Activated naive CD4-positive, alpha-beta T cell treated with anti-CD3 and anti-CD28 coated beads, Interleukin-2, amount 50 U/mL, for 16 hours (primary cell): ENCODE results near the gene ARAP1.
A peak's percentile ranks its signal among the peaks of the same experiment; 100 is the strongest.

Experiments used
- DNase-seq: peaks from one replicate; pipeline ENCODE4 v3.0.0-alpha.2; 2020

ARAP1 gene

DNA sequence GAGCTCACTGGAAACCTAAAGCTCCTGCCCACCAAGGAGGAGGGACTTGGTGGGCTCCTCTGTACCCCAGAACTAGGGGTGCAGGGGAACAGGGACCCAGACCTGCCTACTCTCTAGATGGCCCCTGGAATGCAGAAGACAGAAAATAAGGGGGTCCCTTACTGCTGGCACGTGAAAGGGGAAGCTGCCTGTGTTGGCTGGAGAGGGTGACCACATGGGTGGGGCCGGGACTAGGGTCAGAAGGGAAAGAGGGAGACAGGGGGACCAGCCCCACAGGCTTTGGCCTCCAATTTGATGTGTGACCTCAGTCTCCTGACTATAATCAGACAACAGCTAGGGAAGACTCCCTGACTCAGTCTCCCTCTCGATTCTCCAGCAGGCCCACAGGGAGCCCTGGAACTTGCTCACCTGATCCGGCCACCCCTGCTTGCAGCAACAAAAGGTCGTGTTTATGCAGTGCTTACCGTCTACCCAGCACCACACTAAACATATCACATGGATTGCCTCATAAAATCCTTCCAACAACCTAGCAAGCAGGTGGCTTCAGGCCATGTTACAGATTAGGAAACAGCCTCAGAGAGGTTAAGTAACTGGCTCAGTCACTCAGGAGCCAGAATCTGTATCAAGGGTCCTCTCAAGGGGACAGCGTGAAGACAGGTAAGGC is 10.2 kb downstream of the ARAP1 start:
- DNase-seq: no peak

DNA sequence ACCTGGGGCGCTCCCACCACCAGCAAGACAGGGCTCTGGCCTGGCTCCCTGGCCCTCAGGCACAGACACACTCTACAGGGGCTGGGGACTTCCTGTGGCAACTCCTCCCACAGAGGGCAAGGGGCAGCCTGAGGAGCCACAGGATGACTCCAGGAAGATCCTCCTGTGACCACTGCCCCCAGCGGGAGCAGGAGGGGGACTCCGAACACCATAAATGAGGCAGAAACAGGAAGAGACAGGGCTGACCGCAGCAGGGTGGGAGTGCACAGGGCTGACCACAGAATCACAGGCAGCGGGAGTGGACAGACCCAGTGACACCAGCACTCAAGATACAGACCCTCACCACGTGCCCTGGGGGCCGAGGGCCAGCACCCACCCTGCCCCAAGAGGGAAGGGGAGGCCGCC is 10.8 kb downstream of the ARAP1 start:
- no peak for DNase-seq

DNA sequence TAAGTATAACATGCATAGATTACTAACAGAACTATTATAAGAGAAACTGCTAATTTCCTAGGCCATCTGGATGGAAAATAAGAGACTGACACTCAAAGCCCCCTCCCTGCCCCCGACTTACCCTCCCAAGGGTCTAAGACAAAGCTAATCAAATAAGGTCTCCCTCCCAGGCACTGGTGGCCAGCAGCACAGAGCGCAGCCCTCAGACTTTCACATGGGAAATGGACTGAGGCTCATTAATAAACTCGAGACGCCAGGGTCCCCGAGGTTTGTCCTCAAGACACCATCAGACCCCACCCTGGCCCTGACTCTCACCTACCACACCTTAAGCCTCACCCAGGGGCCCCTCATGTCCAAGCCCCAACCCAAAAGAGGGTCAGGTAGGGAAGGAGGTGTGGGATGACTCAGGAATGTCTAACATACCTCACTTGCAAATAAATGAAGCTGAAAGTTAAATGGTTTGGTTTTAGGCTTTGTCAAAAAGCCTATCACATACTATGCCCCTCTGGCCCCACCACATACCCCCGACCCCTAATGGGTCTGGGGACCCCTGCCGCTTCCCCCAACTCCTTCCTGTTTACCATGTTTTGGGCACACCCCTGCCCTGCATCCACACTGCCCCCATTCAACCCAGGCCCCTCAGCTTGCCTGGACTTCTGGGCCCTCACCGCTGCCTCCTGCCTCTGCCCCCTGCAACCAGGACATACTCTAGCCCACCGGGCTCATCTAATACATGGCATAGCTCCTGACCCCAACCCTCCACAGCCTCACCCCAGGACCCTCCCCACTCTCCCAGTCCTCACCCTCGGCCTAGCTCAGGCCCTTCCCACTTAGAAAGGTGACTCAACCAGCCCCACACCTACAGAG is 11.4 kb downstream of the ARAP1 start:
- DNase-seq: no peak

DNA sequence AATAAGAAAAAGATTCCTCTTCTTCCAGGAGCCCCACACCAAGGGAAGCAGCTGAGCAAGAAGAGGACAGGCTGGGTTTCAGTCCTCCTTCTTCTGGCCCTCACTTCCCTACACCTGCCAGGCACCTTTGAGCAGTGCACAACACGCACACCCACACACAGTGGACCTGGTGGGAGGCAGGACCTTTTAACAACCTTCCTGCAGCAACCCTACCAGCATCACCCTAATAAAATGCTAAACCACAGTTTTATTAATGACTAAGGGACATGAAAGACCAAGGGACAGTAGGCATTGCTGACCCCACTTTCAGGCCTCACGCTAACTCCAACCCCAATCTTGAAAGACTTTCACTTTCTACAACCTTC is 12.2 kb downstream of the ARAP1 start:
- DNase-seq: no peak

DNA sequence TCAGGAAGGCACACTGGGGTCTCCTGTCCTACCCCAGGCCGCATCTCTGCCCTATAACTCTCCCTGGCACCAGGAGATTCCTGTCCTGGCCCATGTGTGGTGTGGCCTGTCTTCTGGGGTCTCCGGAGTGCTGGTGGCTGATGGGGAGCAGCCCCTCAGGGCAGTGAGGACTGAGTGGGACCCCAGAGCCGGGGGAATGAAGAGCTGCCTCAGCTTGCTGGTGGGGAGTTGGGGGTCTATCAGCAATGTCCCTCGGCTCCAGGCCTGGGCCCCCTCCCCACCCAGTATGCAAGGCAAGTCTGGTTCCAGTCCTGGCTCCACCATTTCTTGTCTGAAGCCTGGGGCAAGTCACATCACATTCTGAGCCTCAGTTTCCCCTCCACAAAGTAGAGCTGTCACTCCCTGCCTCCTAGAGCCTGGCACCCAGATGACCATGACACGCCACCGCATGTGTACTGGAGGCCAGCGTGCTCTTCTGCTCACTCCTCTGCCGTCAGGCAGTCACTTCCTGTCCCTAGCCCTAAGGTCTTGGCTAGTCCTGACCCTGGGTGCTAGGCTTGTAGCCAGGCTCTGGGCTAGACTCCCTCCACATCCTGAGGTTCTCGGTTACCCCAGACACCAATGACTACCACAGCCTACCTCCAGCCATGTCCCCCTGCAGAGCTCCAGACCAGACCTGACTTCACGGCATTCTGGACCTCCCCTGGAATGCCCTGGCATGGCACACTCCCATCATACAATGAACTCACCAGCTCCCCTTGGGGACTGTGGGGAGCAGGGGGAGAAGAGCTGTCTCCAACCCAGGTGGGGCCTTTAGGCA is 12.8 kb downstream of the ARAP1 start:
- DNase-seq: no peak

DNA sequence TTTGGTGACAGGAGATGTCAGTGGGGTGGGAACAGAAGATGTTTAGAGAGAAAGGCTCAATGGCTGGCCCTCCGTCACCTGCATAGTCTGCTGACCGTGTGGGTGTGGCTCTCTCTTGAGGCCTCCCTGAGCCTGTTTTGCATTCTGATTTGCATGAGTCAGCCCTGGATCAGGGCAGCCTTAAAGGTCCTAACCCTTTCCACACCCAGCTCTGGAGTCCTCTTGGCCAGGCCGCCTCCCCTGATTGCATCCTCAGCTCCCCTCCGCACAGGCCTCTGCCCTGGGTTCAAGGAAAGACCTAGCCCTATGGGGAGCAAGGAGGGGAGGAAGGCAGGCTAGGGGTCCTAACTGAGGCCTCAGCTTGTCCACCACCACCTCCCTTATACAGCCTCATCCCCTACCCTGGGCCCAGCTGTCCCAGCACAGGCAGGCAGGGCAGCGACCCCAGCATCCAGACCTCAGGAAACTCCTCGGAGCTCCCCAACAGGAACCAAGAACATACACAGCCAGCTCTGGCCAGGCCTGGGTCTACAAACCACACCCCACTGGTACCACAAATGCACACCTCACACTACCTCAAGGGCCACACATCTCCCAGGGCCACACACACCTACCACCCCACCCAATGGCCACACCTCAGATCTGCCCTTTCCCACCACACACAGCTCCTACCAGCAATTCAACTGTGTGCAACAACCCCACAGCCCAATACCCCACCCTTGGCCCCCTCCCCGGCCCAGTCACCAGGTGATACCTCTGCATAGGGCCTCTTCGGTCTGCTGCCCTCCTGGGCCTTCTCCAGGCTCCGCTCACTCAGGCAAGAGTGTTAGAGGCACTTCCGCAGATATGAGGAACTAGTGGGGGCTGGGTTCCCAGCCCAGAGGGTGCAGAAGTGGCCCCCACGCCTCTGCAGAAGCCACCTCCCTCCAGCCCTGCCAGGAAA is 13.7 kb downstream of the ARAP1 start:
- no peak for DNase-seq

DNA sequence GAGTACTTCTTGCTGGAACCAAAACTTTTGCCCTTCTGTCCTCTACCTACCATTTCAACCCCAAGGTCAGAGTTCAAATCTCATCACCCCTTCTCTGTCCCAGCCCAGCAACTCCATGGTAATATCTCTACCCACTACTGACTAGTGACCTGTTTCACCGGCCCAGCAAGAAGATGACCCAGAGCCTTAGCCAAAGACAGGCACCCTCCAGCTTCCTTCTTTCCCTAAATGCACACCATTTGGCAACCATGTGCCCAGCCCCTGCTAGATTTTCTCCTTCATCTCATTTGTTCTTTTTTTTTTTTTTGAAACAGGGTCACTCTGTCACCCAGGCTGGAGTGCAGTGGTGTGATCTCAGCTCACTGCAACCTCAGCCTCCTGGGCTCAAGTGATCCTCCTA is 14.9 kb downstream of the ARAP1 start:
- DNase-seq: no peak

DNA sequence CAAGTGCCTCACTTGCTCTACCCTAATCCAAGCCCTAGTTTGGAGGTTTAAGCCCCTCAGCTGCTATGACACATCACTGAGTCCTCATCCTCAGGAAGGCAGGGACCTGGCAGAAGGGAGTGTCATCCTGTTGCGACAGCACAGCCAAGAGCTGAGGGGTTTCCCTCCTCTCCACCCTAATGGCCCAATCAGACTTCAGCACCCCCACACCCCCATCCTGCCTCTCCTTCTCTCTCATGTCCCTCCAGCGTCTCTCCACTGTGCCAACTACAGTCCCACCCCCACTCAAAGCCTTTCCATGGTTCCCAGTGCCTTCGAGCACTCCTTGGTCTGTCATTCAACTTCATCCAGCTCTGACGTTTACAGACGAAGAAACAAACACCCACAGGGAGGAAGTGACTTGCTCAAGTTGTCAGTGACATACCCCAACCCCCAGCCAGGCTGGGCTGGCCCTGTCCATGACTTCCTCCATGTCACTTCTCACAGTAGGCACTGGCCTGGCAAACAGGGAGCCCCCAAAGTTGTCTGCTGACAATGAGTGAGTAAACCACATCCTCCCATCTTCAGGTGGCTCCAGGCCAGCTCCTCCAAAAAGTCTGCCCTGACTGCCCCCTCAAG is 15.6 kb downstream of the ARAP1 start:
- peak; percentile 51 for DNase-seq

DNA sequence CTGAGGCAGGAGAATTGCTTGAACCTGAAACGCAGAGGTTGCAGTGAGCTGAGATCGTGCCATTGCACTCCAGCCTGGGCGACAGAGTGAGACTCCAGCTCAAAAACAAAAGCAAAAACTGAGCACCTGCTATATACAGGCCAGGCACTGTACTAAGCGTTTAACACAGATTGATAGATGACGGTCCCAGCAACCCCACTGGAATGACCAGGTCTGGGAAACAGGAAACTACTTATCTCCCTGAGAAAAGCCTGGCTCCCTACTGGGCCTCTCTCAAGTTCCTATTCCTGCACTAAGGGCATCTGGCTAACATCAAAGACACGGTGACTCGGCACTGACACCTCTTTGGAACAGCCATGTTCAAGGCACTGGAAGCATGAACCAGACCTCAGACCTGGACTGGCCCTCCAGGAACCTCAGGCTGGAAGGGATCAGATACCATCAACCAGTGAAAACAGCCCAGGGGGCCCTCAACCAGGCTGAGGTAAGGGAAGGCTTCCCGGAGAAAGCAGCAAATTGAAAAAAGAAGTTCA is 16.6 kb downstream of the ARAP1 start:
- DNase-seq: no peak

DNA sequence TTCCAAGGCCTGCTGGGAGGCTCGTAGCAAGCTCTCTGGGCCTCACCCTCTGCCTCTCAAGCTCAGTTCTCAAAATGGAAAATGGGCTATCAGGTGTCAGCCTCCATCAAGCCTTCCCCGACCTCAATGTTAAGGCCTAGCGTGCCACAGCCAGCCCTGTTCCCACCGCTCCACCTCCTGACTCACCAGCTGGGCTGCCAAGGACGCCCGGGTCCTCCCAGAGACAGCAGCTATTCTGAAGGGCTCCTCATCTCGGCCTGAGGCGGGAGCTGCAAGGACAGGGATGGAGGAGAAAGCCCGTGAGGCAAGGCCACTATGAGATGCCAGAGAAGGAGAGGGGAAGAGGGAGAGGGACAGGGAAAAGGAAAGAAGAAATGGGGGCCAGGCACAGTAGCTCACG is 19.9 kb downstream of the ARAP1 start:
- no peak for DNase-seq

DNA sequence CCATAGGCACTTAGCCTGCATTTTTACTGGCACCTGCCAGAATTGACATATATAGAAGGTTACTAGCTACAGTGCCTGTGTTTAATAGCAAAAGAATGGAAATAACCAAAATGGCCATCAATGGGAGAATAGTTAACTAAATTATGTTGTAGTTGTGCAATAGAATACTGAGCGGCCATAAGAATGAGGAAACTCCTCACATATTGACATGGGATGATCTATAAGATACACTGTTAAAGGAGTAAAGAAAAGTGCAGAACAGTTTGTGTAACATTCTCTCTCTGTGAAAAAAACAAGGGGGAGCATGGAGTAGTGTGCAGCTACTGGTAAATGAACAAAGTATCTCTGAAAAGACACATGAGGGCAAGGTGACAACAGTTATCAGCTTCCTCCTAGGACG is 21.5 kb downstream of the ARAP1 start:
- DNase-seq: no peak

DNA sequence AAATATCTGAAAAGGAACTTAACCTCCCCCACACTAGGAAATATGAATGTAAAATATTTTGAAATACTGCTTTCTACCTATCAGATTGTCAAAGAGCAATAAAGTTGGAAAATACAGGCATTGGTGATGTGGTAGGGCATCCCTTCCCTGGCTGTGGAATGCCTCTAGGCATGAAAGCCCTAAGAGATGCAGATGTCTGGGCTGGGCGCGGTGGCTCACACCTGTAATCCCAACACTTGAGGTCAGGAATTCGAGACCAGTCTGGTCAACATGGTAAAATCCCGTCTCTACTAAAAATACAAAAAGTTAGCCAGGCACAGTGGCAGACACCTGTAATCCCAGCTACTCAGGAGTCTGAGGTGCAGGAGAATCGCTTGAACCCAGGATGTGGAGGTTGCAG is 22.0 kb downstream of the ARAP1 start:
- DNase-seq: no peak

DNA sequence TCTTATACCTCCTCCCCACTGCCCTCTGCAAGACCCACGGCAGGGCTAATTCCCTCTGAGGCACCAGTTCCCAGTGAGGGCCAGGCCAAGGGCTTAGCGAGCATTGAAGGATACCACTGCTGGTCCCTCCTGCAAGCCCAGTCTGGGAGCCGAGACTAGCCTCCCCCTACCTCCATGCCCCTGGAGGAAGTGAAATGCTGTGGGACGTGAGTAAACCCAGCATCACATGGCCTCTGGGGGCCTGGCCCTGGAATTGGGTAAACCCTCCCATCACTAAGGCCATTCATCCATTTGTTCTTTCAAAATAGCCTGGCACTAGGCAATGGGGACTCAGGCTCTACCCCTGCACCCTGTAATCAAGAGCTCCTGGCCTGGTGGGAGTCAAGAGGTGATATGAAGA is 24.7 kb downstream of the ARAP1 start:
- DNase-seq: no peak

DNA sequence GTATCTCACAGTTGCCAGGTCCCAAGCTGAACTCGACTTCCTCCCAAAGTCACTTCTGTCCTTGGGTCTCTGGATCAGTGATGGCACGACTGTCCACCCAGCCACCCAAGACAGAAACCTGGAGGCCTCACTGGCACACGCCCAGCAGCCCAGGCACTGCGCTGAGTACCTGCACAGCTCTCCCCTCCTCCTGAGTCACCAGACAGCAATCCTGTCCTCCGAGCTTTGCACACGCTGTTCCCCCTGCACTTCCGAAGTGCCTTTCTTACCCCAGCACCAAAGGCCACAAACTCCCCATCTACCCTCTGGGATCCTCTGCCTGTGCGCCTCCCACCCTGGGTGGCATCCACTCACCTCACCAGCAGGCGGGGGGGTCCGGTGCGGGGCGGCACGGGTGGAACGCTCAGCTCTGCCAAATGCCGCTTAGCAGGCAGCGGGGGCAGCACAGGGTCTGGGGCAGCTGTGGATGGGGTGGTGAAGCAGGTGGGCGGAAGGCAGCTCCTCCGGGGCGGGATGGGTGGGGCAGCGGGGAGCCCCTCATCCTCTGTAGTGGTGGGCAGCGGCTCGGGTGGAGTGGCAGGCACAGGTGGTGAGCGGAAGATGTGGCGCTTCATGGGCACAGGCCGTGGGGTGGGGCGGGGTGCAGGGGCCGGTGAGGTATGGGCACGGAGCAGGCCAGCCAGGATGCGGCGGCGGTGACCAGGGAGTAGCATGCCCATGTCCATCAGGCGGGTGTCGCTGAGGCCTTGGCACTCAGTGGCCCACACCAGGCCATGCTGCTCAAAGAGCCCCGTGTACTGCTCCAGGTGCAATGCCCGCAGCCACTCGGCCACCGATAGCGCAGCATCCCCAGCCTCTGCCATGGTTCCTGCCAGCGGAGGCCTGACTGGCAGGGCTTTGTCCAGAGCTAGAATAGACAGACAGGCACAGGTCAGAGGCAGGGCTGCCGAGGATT is 25.7 kb downstream of the ARAP1 start:
- no peak for DNase-seq

DNA sequence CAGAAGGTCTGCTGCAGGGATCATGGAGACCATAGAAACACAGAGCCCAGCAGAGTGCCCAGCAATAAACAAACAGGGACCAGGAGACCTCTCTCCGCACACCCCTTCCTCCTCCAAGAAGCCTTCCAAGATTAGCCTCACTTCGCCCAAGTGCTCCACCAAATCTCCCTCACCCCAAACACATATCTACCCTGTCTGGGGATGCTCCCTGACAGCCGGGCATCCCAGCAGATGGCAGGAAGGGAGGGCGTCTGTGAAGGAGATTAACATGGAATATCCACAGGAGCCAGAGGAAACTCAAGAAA is 26.5 kb downstream of the ARAP1 start:
- no peak for DNase-seq

DNA sequence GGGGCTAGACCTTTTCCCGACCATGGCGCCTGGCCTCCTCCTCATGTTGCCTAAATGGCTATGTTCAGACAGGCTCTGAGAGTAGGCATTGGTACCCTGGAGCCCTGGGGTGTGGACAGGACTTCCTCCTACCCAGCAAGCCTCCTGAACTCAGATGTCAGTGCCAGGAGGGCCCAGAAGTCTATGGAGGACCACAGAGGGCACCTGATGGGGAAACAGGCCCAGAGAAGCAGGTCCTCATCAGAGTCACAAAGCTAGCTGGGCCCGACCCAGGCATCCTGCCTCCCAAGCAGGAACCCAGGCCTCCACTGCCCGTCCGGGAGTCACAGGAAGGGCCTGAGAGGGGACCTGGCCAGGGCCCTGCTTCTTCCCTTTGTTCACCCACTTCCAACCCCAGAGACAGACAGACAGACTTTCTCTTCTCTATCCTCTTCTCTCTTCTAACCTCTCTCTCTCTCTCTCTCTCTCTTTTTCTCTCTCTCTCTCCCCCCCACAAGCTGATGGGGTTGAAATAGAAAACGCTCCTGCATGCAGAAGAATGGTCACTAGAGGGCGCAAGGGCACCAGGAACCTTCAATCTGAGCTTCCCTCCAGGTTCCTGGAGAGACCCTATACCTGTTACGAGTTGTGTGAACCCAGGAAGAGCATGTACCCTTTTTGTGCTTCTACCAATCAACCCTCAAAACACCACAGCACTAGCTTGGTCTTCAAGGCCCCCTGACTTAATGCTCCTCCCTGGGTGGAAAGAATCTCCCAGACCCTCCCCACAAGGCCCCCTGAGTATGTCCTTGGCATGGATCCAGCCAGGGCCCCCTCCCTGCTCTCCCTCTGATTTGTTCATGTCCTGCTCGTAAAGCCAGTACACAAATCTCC is 27.1 kb downstream of the ARAP1 start:
- DNase-seq: peak; percentile 77

DNA sequence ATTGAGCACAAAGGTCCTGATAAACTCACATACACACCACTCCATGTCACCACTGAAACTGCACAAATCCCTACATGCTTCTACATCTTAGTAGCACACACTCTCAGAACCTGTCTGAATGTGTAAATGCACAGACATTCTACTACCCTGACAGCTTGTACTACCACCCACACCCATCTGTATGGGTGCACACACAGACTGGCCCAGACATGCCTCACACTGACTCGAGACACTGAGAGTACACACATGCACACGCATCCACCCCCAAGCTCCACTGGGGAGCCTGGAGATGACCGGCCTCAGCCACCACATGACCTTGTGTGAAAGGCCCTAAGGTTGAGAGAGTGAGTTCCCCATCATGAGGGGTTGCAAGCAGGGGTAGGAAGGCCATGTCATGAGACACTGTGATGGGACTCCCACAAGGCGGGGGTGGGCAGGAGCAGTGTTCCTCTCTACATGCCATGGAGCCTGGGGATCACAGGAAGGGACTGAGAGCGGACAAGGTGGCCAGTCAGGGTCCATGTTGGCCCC is 28.1 kb downstream of the ARAP1 start:
- DNase-seq: no peak

DNA sequence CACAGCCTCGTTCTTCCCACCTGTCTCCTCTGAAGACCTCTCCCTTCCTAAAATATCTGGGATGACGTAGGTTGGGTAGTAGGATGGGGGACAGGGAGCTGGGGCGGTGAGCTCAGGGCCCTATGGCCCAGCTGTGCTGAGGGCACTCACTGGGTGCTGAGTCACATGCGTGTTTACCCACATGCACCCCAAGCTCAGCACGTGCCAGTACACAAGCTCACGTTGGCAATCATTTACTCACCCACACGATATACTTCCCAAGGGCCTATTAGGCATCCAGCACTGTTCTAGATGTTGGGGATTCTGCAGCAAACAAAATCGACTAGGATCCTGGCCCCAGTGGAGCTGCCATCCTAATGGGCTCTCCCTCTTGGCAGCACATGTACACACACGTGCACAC is 28.7 kb downstream of the ARAP1 start:
- DNase-seq: no peak

DNA sequence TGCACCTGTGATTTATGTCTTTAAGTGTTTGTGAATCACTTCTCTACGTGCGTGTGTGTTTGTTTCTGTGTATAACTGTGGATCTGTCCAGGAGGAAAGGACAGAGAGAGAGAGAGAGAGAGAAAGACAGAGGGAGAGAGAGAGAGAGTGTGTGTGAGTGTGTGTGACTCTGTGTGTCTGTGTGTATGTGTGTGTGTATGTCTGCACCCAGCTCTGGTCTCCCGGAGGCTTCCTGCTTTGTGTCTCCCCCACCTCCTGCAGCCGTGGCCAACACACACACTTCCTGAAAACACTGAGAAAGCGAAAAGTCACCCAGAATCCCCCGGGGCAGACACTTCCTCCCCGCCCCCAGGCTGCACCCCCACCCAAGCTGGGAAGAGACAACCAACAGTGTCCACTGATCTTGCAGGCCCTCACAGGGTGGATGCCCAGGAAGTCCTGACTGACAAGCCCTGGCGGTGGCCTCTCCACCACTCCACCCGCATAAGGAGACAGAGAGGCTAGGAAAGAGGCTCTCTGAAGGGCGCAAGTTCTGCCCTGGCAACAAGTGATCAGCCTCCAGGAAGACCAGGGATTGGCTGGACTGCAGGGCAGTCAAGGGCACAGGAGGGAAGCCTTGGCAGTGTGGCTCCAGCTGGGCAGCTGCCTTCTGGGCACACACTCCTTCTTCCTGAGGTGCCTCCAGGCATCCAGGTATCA is 30.0 kb downstream of the ARAP1 start:
- DNase-seq: peak; percentile 82
